Esophagus muscularis mucosa (tissue), 4 donors: ENCODE data around the gene AKAP9. TPM values are rescaled to one million over a fixed set of nuclear protein-coding genes. Genes with fewer than 3 reads are reported as not detected.

Experiments used
- DNase-seq: peaks from one replicate; pipeline ENCODE4 v3.0.0-alpha.2; 2017; ENCODE audit errors: extremely low spot score
- H3K27ac ChIP-seq, 4 donors: fragments of 200-600 bp; sonication (generic); replicated peaks in 1 of 4; 1 replicate in 3 of 4; 2 replicates in 1 of 4; pipeline ENCODE4 v1.5.1; 2016 to 2019; ENCODE audit warnings: mild to moderate bottlenecking in 1 of 4
- H3K27me3 ChIP-seq, 4 donors: fragments of 200-600 bp; sonication (generic); one replicate each; pipeline versions ENCODE4 v1.5.1 to v1.6.0; 2016 to 2019
- H3K36me3 ChIP-seq, 4 donors: fragments of 200-600 bp; sonication (generic); one replicate each; pipeline ENCODE4 v1.5.1; 2016 to 2019
- H3K4me1 ChIP-seq, 4 donors: fragments of 200-600 bp; sonication (generic); one replicate each; pipeline ENCODE4 v1.5.1; 2016 to 2019
- H3K4me3 ChIP-seq, 4 donors: fragments of 200-600 bp; sonication (generic); 1 replicate in 2 of 4; 2 replicates in 2 of 4; pipeline ENCODE4 v1.5.1; 2016 to 2019; ENCODE audit warnings: mild to moderate bottlenecking in 4 of 4, moderate library complexity in 1 of 4
- H3K9me3 ChIP-seq, 4 donors: fragments of 200-600 bp; sonication (generic); 1 replicate in 3 of 4; 2 replicates in 1 of 4; pipeline ENCODE4 v1.5.1; 2016 to 2019
- EP300 ChIP-seq: sonication (generic); formaldehyde crosslinking; IDR thresholded peaks from one replicate; pipeline ENCODE4 v1.6.1; 2017; ENCODE audit warnings: antibody characterized with exemption
- POLR2A ChIP-seq: fragments of 450-650 bp; IDR thresholded peaks from one replicate; pipeline ENCODE4 v1.6.1; 2017; ENCODE audit warnings: antibody characterized with exemption, moderate library complexity, mild to moderate bottlenecking, low read depth
- POLR2AphosphoS5 ChIP-seq, 2 donors: sonication (generic); formaldehyde crosslinking; IDR thresholded peaks; one replicate each; pipeline ENCODE4 v1.6.1; 2017; ENCODE audit warnings: antibody characterized with exemption in 2 of 2
- WGBS: methylation state at CpG from one replicate; pipeline ENCODE4 v1.1.5; 2018; 5-methylcytosine and 5-hydroxymethylcytosine counted together
- intact Hi-C: fragments of 100-400 bp; cut with DNase I; formaldehyde crosslinking; loops from one replicate; pipeline ENCODE4 v1.15.1; 2023
- total RNA-seq, 4 donors: library from RNA; depleted of rRNA; stranded (reverse); fragments of >200 nt; gene quantifications; one replicate each; pipeline versions ENCODE4 v1.1.0 to v1.2.1, GENCODE V29; 2016
- TF ChIP-seq, protein P1 (sequence below), 3 experiments: fragments of 200-600 bp in 2 of 3; fragments of 450-650 bp in 1 of 3; sonication (generic) in 2 of 3; IDR thresholded peaks; one replicate each; pipeline ENCODE4 v1.5.1; 2017 to 2019; ENCODE audit warnings: antibody characterized with exemption in 3 of 3, mild to moderate bottlenecking in 2 of 3, moderate library complexity in 1 of 3

The AKAP9 gene
- total RNA-seq, 4 donors from 2014 or later = 33.6 to 60.2 (median 39.3) TPM

DNA sequence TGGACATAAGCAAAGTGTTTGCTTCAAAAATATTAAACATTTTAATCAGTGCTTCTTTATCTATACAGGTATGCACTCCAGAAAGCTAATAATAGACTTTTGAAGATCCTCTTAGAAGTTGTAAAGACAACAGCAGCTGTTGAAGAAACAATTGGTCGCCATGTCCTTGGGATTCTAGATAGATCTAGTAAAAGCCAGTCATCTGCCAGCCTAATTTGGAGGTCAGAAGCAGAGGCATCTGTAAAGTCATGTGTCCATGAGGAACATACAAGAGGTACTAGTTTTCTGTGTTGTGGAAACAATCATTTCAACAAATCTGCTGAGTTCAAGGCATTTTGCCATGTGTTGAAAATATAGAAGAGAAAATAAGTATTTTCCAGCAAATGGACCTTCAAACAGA lies 104.3 kb downstream of the AKAP9 start:
- intact Hi-C loops = loop anchor here (10.0 kb wide), 1 partner anchor 100 kb away; the partner anchor contains the start of gene AKAP9
- no peaks in the 10 kb centered on the region for H3K27me3 ChIP-seq
- peak overlapping the region in 3 of 4 donors; percentile 53 to 76 (median 60) for H3K27ac ChIP-seq
- TF ChIP-seq, protein P1, sequence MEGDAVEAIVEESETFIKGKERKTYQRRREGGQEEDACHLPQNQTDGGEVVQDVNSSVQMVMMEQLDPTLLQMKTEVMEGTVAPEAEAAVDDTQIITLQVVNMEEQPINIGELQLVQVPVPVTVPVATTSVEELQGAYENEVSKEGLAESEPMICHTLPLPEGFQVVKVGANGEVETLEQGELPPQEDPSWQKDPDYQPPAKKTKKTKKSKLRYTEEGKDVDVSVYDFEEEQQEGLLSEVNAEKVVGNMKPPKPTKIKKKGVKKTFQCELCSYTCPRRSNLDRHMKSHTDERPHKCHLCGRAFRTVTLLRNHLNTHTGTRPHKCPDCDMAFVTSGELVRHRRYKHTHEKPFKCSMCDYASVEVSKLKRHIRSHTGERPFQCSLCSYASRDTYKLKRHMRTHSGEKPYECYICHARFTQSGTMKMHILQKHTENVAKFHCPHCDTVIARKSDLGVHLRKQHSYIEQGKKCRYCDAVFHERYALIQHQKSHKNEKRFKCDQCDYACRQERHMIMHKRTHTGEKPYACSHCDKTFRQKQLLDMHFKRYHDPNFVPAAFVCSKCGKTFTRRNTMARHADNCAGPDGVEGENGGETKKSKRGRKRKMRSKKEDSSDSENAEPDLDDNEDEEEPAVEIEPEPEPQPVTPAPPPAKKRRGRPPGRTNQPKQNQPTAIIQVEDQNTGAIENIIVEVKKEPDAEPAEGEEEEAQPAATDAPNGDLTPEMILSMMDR (IDR thresholded peaks at IDR 0.05) = no peak
- TF ChIP-seq POLR2AphosphoS5 (IDR thresholded peaks at IDR 0.05) = no peak
- no peak for TF ChIP-seq POLR2A
- TF ChIP-seq EP300 = no peak
- no peaks in the 10 kb centered on the region for H3K9me3 ChIP-seq
- WGBS = 97% methylated on average over 1 of the region's 1 CpG
- no peak overlapping the region for H3K4me3 ChIP-seq
- peaks cover 11 to 25% (median 18%) of the 10 kb centered on the region in 4 donors for H3K4me1 ChIP-seq
- no peak for DNase-seq
- H3K36me3 ChIP-seq = peaks cover 15 to 67% (median 46%) of the 10 kb centered on the region in 4 donors

DNA sequence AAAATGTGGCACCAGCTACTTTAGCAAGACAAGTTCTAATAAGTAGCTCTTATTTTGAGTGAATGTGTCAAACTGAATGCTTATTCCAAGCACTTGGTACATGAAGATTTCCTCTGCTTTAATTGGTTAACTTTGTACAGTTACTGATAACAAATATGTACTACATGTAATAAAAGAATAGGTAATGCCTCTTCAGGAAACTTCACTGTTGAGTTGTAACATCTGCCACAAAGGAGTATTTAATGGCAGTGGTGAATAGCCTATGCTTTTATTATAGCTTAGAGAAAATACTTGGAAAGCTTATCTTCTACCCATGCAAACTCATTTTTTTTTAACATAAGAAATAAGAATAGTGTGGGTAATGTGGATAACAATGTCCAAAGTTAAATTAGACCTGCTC lies 111.0 kb downstream of the AKAP9 start:
- intact Hi-C loops = loop anchor here (10.0 kb wide), 1 partner anchor 167 kb away; the partner anchor contains the start of gene MTERF1
- no peak overlapping the region for H3K4me3 ChIP-seq
- no peaks in the 10 kb centered on the region for H3K9me3 ChIP-seq

DNA sequence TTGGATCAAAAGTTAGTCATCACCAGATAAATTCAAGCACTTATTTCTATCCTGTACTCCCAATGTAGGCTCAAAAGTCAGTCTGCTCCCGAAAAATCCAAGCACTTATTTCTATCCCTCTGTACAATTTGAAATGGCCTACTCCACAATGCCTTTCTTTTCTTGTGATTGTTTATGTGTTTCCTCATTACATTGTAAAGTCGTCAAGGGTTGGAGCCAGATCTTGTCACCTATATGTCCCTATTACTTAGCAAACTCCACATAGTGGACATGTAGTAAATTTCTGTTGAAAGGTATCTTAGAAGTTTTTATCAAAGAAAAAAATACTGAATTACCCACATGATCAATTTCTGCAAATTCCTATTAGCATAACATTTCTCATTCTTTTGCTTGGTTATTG lies 111.5 kb downstream of the AKAP9 start:
- H3K27me3 ChIP-seq = no peaks in the 10 kb centered on the region
- TF ChIP-seq POLR2AphosphoS5 (IDR thresholded peaks at IDR 0.05) = no peak
- no peak for TF ChIP-seq EP300
- no peak for TF ChIP-seq POLR2A
- TF ChIP-seq, protein P1 (IDR thresholded peaks at IDR 0.05) = no peak
- intact Hi-C loops = loop anchor here (10.0 kb wide), 1 partner anchor 167 kb away; the partner anchor contains the start of gene MTERF1
- no peak overlapping the region for H3K4me3 ChIP-seq
- DNase-seq = no peak
- H3K4me1 ChIP-seq = peaks cover 0 to 6% (median 5%) of the 10 kb centered on the region in 4 donors
- H3K9me3 ChIP-seq = no peaks in the 10 kb centered on the region
- no peak overlapping the region for H3K27ac ChIP-seq
- peaks cover 7 to 47% (median 25%) of the 10 kb centered on the region in 4 donors for H3K36me3 ChIP-seq
- WGBS = 91% methylated on average over 2 of the region's 2 CpGs

More for the DNA sequence above, 111.0 kb downstream of the AKAP9 start:
- Histone ChIP-seq H3K27ac (no peak overlapping the region), H3K36me3 (peaks cover 8 to 50% (median 28%) of the 10 kb centered on the region in 4 donors), H3K27me3 (no peaks in the 10 kb centered on the region), H3K4me1 (peaks cover 0 to 4% (median 2%) of the 10 kb centered on the region in 4 donors)
- DNase-seq = no peak
- TF ChIP-seq, protein P1 (IDR thresholded peaks at IDR 0.05) = no peak
- TF ChIP-seq POLR2AphosphoS5 (IDR thresholded peaks at IDR 0.05) (no peak), POLR2A (no peak), EP300 (no peak)

DNA sequence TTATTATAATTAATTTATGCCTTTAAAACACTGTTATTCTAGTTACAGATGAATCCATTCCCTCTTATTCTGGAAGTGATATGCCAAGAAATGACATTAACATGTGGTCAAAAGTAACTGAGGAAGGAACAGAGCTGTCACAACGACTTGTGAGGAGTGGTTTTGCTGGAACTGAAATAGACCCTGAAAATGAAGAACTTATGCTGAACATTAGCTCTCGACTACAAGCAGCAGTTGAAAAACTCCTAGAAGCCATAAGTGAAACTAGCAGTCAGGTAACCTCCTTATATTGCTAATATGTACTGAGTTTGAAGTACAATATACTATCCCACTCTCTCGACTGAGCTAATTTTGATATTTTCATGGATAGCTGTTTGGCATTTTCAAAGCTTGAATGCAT lies 112.0 kb downstream of the AKAP9 start:
- Histone ChIP-seq H3K9me3 (no peaks in the 10 kb centered on the region), H3K36me3 (peaks cover 4 to 42% (median 21%) of the 10 kb centered on the region in 4 donors), H3K4me1 (peaks cover 4 to 12% (median 10%) of the 10 kb centered on the region in 4 donors), H3K4me3 (no peak overlapping the region), H3K27ac (no peak overlapping the region), H3K27me3 (no peaks in the 10 kb centered on the region)
- intact Hi-C loops = loop anchor here (10.0 kb wide), 1 partner anchor 168 kb away; the partner anchor contains the start of gene MTERF1
- DNase-seq = no peak
- 75% methylated on average over 3 of the region's 3 CpGs for WGBS
- TF ChIP-seq, protein P1 (IDR thresholded peaks at IDR 0.05) = no peak
- TF ChIP-seq POLR2A (no peak), EP300 (no peak), POLR2AphosphoS5 (IDR thresholded peaks at IDR 0.05) (no peak)

DNA sequence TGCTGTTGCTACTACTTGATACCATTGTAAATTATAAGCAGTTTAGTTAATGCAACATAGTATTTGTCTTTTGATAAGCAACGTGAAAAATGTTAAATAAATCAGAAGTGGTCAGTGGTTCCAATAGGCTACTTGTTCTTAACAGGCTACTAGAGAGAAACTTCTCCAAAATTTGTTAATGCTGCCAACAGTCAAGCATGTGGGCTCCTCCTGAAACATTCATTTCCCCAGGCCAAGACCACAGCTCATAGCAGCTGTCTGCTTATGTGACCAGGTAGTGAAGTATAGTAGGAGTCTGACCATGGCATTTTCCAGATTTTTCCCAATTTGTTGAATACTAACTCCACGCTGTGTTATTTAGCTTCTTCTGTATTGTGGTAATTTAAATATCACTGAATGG lies 112.7 kb downstream of the AKAP9 start:
- Histone ChIP-seq H3K4me3 (no peak overlapping the region), H3K4me1 (peaks cover 9 to 18% (median 17%) of the 10 kb centered on the region in 4 donors), H3K27me3 (no peaks in the 10 kb centered on the region), H3K9me3 (no peaks in the 10 kb centered on the region), H3K27ac (no peak overlapping the region), H3K36me3 (peaks cover 2 to 39% (median 18%) of the 10 kb centered on the region in 4 donors)
- 79% methylated on average over 2 of the region's 2 CpGs for WGBS
- TF ChIP-seq EP300 (no peak), POLR2A (no peak), POLR2AphosphoS5 (IDR thresholded peaks at IDR 0.05) (no peak)
- TF ChIP-seq, protein P1 (IDR thresholded peaks at IDR 0.05) = no peak
- DNase-seq = no peak
- intact Hi-C loops = loop anchor here (10.0 kb wide), 1 partner anchor 169 kb away; the partner anchor contains the start of gene MTERF1
